GM13976 (cell line): Measurements from ENCODE around the gene VARS1.
A peak's percentile ranks its signal among the peaks of the same experiment; 100 is the strongest.
"Not testable (repeated sequence)": the region's sequence is repeated elsewhere in the genome, so short reads cannot be mapped to it uniquely, and the experiment has no call there.

ENCODE experiments used
- DNase-seq: peaks from one replicate; pipeline ENCODE4 v3.0.0; 2012; ENCODE audit warnings: low spot score
- in situ Hi-C: fragments of 300-500 bp; cut with MboI; formaldehyde crosslinking; loops from one replicate; pipeline ENCODE4 v1.12.0; 2022; ENCODE audit warnings: low sequenced_read_pairs, mixed read lengths, inconsistent platforms; ENCODE audit not compliant: unreplicated experiment
- TF ChIP-seq, protein P1 (sequence below): IDR thresholded peaks from 2 replicates; pipeline ENCODE4 v1.5.1; 2012; ENCODE audit warnings: borderline replicate concordance, mild to moderate bottlenecking; ENCODE audit not compliant: insufficient read depth; ENCODE audit errors: extremely low read depth, missing control alignments, control extremely low read depth

VARS1 gene

DNA sequence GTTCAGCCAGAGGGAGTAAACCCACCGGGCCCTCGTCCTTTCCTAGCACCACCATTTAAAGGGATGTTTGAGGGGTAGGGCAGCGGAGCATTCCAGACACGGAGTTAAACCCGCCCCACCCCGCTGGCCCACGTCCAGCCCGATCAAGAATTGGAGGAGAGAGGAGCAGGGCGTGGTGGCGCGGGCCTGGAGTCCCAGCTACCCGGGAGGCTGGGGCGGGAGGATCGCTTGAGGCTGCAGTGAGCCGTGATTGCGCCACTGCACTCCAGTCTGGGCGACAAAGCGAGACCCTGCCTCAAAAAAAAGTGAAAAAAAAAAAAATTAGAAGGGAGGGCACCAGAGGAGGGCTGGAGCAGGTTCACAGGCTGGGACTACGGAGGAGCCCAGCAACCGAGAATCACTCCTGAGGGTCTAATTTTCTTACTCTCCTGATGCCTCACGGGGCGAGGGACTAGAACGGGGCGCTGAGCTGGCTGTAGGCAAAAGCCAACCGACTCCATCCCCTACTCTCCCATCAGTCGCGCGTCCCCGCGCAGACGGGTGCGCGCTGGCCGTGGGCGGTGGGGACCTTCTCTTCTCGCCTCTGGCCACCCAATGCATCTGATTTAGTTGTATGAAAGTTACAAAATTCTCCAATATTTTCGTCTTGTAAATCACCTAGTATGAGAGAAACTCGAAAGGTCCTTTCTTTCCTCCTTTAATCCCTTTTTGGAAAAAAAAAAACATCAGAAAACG, 25.9 kb upstream of the VARS1 start:
- in situ Hi-C loops: no loop called here

DNA sequence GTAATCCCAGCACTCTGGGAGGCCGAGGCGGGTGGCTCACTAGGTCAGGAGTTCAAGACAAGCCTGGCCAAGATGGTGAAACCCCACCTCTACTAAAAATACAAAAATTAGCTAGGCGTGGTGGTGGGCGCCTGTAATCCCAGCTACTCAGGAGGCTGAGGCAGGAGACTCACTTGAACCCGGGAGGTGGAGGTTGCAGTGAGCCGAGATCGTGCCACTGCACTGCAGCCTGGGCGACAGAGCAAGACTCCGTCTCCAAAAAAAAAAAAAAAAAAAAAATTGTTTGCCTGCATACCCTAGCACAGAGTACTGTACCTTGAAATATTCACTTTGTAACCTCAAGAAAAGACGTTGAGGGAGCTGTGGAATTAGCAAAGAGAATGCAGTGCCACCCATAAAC, 24.8 kb upstream of the VARS1 start:
- in situ Hi-C loops, DNase-seq: not testable (repeated sequence)

More for the DNA sequence above, 25.9 kb upstream of the VARS1 start:
- DNase-seq: peak; percentile 76
- TF ChIP-seq, protein P1, sequence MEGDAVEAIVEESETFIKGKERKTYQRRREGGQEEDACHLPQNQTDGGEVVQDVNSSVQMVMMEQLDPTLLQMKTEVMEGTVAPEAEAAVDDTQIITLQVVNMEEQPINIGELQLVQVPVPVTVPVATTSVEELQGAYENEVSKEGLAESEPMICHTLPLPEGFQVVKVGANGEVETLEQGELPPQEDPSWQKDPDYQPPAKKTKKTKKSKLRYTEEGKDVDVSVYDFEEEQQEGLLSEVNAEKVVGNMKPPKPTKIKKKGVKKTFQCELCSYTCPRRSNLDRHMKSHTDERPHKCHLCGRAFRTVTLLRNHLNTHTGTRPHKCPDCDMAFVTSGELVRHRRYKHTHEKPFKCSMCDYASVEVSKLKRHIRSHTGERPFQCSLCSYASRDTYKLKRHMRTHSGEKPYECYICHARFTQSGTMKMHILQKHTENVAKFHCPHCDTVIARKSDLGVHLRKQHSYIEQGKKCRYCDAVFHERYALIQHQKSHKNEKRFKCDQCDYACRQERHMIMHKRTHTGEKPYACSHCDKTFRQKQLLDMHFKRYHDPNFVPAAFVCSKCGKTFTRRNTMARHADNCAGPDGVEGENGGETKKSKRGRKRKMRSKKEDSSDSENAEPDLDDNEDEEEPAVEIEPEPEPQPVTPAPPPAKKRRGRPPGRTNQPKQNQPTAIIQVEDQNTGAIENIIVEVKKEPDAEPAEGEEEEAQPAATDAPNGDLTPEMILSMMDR: no peak

DNA sequence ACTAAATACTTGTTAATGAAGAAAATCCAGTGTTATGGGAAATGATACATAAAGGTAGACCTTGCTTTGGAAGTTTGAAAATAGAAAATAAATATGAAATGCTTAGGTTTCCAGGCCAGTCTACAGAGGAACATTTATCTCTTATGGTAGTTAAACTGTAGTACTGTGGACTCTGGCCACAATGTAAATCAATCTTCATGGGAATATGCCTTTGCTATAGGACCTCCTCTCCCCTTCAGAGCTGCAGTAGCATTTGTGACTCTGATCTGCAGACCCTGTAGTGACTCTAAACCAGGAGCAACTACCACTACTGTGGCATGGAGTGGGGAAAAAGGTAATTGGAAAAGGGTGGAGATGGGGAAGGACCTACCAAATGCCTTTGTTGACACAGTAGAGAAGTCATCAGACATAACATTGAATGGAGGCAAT, 24.3 kb upstream of the VARS1 start:
- no peak for DNase-seq
- in situ Hi-C loops: no loop called here
- TF ChIP-seq, protein P1: no peak

DNA sequence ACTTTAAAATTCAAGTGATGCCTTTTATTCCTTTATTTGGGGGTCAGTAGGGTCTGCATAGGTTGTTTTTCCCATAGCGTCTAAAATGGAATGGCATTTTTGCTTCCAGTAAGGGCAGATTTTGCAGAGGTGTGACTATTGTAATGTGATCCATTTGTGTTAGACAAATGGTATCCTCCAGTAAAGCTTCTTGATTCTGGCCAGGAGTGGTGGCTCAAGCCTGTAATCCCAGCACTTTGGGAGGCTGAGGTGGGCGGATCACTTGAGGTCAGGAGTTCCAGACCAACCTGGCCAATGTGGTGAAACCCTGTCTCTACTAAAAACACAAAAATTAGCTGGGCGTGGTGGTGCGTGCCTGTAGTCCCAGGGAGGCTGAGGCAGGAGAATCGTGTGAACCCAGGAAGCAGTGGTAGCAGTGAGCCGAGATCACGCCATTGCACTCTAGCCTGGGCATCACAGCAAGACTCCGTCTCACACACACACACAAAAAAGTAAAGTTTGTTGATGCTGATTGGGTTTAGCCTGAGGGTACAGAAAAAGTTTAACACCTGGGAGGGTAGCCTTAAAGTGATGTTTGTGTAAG, 22.5 kb upstream of the VARS1 start:
- in situ Hi-C loops, DNase-seq: not testable (repeated sequence)

DNA sequence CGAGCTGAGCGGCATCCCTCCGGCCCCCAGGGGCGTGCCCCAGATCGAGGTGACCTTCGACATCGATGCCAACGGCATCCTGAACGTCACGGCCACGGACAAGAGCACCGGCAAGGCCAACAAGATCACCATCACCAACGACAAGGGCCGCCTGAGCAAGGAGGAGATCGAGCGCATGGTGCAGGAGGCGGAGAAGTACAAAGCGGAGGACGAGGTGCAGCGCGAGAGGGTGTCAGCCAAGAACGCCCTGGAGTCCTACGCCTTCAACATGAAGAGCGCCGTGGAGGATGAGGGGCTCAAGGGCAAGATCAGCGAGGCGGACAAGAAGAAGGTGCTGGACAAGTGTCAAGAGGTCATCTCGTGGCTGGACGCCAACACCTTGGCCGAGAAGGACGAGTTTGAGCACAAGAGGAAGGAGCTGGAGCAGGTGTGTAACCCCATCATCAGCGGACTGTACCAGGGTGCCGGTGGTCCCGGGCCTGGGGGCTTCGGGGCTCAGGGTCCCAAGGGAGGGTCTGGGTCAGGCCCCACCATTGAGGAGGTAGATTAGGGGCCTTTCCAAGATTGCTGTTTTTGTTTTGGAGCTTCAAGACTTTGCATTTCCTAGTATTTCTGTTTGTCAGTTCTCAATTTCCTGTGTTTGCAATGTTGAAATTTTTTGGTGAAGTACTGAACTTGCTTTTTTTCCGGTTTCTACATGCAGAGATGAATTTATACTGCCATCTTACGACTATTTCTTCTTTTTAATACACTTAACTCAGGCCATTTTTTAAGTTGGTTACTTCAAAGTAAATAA, 21.8 kb upstream of the VARS1 start:
- DNase-seq, in situ Hi-C loops: not testable (repeated sequence)

DNA sequence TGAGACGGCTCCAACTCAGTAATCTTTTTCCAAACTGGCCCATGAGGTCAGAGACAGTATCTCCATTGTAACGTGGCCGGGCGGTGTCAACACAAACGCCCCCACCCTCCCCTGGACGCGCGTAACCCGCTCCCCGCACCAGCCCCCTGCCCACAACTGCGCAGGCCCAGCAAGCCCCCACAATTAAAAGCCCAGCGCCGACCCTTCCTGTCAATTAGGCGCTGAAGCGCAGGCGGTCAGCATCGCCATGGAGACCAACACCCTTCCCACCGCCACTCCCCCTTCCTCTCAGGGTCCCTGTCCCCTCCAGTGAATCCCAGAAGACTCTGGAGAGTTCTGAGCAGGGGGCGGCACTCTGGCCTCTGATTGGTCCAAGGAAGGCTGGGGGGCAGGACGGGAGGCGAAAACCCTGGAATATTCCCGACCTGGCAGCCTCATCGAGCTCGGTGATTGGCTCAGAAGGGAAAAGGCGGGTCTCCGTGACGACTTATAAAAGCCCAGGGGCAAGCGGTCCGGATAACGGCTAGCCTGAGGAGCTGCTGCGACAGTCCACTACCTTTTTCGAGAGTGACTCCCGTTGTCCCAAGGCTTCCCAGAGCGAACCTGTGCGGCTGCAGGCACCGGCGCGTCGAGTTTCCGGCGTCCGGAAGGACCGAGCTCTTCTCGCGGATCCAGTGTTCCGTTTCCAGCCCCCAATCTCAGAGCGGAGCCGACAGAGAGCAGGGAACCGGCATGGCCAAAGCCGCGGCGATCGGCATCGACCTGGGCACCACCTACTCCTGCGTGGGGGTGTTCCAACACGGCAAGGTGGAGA, 19.7 kb upstream of the VARS1 start, which contains the start of the genes HSPA1A and HSPA1L:
Gene HSPA1A, plus strand, starts transcription at position 519 of the 814 bp plus-strand sequence. Its CDS starts 214 bp downstream, at position 733.
Gene HSPA1L, minus strand, starts transcription at position 259 of the 814 bp plus-strand sequence. CDS start 3,311 bp downstream, outside the sequence.
- in situ Hi-C loops: no loop called here
- TF ChIP-seq, protein P1: no peak
- DNase-seq: peak; percentile 88

DNA sequence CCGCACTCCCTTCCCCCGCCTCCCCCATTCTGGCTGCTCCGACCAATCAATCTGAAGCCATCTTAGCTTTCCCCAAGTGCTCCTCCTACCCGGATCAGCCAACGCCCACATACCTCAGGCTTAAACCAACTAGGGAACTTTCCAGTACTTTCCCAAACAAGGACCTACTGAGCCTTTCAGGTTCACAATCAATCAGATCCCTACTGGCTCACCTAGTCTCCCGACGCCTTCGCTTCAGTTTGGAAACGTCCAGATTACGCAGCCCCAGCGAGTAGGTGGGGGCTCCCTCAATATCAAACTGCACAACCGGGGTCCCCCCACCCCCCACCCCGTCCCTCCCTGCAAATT, 19.1 kb upstream of the VARS1 start:
- TF ChIP-seq, protein P1: no peak
- in situ Hi-C loops: no loop called here
- DNase-seq: peak; percentile 82
